ENCODE data around the gene GIPC1.
A peak's percentile ranks its signal among the peaks of the same experiment; 100 is the strongest.

The GIPC1 gene

DNA sequence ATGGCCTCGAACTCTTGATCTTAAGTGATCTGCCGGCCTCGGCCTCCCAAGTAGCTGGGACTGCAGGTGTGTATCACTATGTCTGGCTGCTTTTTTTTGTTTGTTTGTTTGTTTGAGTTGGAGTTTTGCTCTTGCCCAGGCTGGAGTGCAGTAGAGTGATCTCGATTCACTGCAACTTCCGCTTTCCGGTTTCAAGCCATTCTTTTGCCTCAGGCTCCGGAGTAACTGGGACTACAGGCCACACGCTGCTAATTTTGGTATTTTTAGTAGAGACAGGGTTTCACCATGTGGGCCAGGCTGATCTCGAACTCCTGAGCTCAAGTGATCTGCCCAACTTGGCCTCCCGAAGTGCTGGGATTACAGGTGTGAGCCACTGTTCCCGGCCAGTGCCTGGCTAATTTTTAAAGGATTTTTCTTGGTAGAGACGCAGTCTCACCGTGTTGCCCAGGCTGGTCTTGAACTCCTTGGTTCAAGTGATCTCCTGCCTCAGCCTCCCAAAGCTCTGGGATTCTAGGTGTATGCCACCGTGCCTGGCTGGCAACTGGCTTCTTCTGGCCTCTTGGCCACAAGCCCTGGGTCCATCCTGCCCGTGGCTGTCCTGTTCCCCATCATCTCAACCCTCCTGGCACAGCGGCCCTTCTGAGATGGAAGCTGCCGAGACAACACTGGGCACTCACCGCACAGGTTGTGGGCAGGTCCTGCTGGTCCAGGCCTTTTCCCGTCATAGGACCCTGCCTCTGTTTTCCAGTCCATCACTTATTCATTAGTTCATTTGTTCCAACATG, 45.0 kb upstream of the GIPC1 start:
- no peak for DNase-seq (ENCODE audit: low read depth)
- TF ChIP-seq, protein P1, sequence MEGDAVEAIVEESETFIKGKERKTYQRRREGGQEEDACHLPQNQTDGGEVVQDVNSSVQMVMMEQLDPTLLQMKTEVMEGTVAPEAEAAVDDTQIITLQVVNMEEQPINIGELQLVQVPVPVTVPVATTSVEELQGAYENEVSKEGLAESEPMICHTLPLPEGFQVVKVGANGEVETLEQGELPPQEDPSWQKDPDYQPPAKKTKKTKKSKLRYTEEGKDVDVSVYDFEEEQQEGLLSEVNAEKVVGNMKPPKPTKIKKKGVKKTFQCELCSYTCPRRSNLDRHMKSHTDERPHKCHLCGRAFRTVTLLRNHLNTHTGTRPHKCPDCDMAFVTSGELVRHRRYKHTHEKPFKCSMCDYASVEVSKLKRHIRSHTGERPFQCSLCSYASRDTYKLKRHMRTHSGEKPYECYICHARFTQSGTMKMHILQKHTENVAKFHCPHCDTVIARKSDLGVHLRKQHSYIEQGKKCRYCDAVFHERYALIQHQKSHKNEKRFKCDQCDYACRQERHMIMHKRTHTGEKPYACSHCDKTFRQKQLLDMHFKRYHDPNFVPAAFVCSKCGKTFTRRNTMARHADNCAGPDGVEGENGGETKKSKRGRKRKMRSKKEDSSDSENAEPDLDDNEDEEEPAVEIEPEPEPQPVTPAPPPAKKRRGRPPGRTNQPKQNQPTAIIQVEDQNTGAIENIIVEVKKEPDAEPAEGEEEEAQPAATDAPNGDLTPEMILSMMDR (IDR thresholded peaks at IDR 0.05; ENCODE audit: low read depth, low read length, missing control alignments), result no peak
- no peak overlapping the region for H3K4me3 ChIP-seq (ENCODE audit: low read depth, low read length)
- in situ Hi-C loops (cut with HindIII; ENCODE audit: low sequenced_read_pairs), result no loop called here

GRCh38 chr19:14536926-14537692, 41.2 kb upstream of the GIPC1 start:
- no peak overlapping the region for H3K4me3 ChIP-seq (ENCODE audit: low read depth, low read length)
- in situ Hi-C loops (cut with HindIII; ENCODE audit: low sequenced_read_pairs), result no loop called here
- no peak for DNase-seq (ENCODE audit: low read depth)
- TF ChIP-seq, protein P1 (IDR thresholded peaks at IDR 0.05; ENCODE audit: low read depth, low read length, missing control alignments), result no peak

- TF ChIP-seq, protein P1 (IDR thresholded peaks at IDR 0.05; ENCODE audit: low read depth, low read length, missing control alignments), result no peak
- in situ Hi-C loops (cut with HindIII; ENCODE audit: low sequenced_read_pairs), result no loop called here
- no peak for DNase-seq (ENCODE audit: low read depth)
- no peak overlapping the region for H3K4me3 ChIP-seq (ENCODE audit: low read depth, low read length)
Observed at GRCh38 chr19:14533450-14533849, 37.5 kb upstream of the GIPC1 start.

GRCh38 chr19:14530506-14530905, 34.6 kb upstream of the GIPC1 start:
- TF ChIP-seq, protein P1 (IDR thresholded peaks at IDR 0.05; ENCODE audit: low read depth, low read length, missing control alignments), result no peak
- no peak for DNase-seq (ENCODE audit: low read depth)
- H3K4me3 ChIP-seq (ENCODE audit: low read depth, low read length), result peak overlapping the region; percentile 98
- in situ Hi-C loops (cut with HindIII; ENCODE audit: low sequenced_read_pairs), result no loop called here

DNA sequence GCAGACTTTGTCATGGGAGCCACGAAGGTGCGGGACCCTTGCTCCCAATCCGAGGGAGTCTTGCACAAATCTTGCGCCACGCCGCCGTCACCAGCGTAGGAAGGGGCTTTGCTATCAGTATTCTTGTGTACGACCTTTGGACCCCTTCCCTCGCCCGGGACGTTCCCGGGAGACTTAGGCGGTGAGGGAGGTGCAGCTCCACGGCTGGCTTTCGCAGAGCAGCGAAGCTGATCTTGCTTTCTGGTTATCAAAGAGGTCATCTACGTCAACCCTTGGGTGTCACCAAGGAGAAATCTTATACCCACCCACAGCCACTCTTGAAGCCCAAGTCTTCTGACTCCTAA, 34.0 kb upstream of the GIPC1 start:
- in situ Hi-C loops (cut with HindIII; ENCODE audit: low sequenced_read_pairs), result no loop called here
- TF ChIP-seq, protein P1 (IDR thresholded peaks at IDR 0.05; ENCODE audit: low read depth, low read length, missing control alignments), result no peak
- peak overlapping the region; percentile 98 for H3K4me3 ChIP-seq (ENCODE audit: low read depth, low read length)
- DNase-seq (ENCODE audit: low read depth), result no peak

- TF ChIP-seq, protein P1 (IDR thresholded peaks at IDR 0.05; ENCODE audit: low read depth, low read length, missing control alignments), result no peak
- in situ Hi-C loops (cut with HindIII; ENCODE audit: low sequenced_read_pairs), result no loop called here
- peak; percentile 100 for DNase-seq (ENCODE audit: low read depth)
- peak within 1 kb of the TSS; percentile 98 for H3K4me3 ChIP-seq (ENCODE audit: low read depth, low read length)
Observed at GRCh38 chr19:14529254-14530004, 33.5 kb upstream of the GIPC1 start, which contains the start of gene TECR. Gene TECR (plus strand): TSS chr19:14529594. CDS start chr19:14529697, 103 bp downstream.
